ENCODE results near the gene AFF3. TPM values are rescaled to one million over a fixed set of nuclear protein-coding genes. Genes with fewer than 3 reads are reported as not detected.

The AFF3 gene
- total and polyA plus RNA-seq, 2 of the 8 experiments (the other 6 are each of a cell fraction or from before 2014, with no cell fraction given) = 0.27 to 3.0 TPM

DNA sequence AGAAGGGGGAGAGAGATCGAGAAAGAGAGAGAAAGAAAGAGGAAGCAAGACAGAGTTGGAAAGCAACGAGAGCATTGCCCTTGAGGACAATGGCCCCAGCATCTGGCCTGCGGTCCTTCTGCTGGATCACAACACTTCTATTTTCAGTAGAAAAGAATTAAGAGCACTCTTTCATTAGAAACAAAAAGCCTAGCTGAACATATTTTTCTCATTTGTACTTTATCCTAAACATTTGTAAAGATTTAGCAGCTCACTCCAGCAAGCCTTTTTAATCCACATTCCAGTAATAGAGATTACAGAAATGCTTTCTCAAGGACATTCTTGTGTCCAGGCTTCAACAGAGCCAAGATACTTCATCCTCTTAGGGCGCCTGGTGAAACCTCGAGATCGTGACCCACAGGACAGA, 31.6 kb upstream of the AFF3 start:
- no peak overlapping the region for H2AFZ ChIP-seq (ENCODE audit: low read length)
- FAIRE-seq (no peak), DNase-seq (ENCODE audit: low read depth in 1 of 2, low spot score in 2 of 2) (no peak)
- H3K9me3 ChIP-seq (ENCODE audit: insufficient read depth in 2 of 2, low read depth in 1 of 2, low read length in 1 of 2) = no peaks in the 10 kb centered on the region
- H3K79me2 ChIP-seq (ENCODE audit: control insufficient read depth in 1 of 2, insufficient read depth in 2 of 2, low read length in 2 of 2) = no peaks in the 10 kb centered on the region
- H3K18ac ChIP-seq (ENCODE audit: extremely low read depth, low read length) = no peak overlapping the region
- H3K9ac ChIP-seq (replicated peaks in 1 of 4; ENCODE audit: extremely low read depth in 1 of 4, low read depth in 3 of 4, low read length in 3 of 4) = no peak overlapping the region
- no peaks in the 10 kb centered on the region for H4K20me1 ChIP-seq (replicated peaks in 1 of 2; ENCODE audit: control insufficient read depth in 1 of 2, insufficient read depth in 2 of 2, low read length in 2 of 2)
- no peak overlapping the region for H3K4ac ChIP-seq (replicated peaks; ENCODE audit: insufficient read length, low read depth, low read length)
- no peak overlapping the region for H3K56ac ChIP-seq (replicated peaks; ENCODE audit: insufficient read length, low read depth, low read length)
- H4K5ac ChIP-seq (ENCODE audit: insufficient read length, low read depth, low read length) = no peak overlapping the region
- no peaks in the 10 kb centered on the region for H3K79me1 ChIP-seq (ENCODE audit: low read depth, low read length)
- no peak overlapping the region for H3K23ac ChIP-seq (ENCODE audit: insufficient read length)
- H3K4me3 ChIP-seq (ENCODE audit: extremely low read depth in 1 of 4, insufficient read depth in 2 of 4, low read depth in 3 of 4, low read length in 4 of 4) = no peak overlapping the region
- no peaks in the 10 kb centered on the region for H3K36me3 ChIP-seq (ENCODE audit: control insufficient read depth in 2 of 4, insufficient read depth in 4 of 4, low read length in 3 of 4)
- H2BK120ac ChIP-seq (replicated peaks; ENCODE audit: low read depth, low read length) = no peak overlapping the region
- POLR2A ChIA-PET (ENCODE audit: partially characterized antibody) = no interaction called here
- H3K23me2 ChIP-seq (ENCODE audit: low read depth, low read length) = no peaks in the 10 kb centered on the region
- no peak overlapping the region for H3K14ac ChIP-seq (ENCODE audit: insufficient read length)
- H2BK15ac ChIP-seq (ENCODE audit: low read length) = no peak overlapping the region
- H3K4me1 ChIP-seq (replicated peaks in 1 of 4; ENCODE audit: control insufficient read depth in 3 of 4, insufficient read depth in 4 of 4, low read length in 3 of 4) = peaks cover 0 to 2% (median 0%) of the 10 kb centered on the region in 4 experiments; a peak in 1 of 7 replicates
- no peak overlapping the region for H2BK12ac ChIP-seq (ENCODE audit: low read depth, low read length)
- no peak overlapping the region for H3K4me2 ChIP-seq (ENCODE audit: insufficient read depth in 1 of 2, low read depth in 2 of 2, low read length in 2 of 2)
- H3K27me3 ChIP-seq (replicated peaks in 1 of 4; ENCODE audit: control insufficient read depth in 3 of 4, extremely low read depth in 1 of 4, insufficient read depth in 3 of 4, low read length in 3 of 4) = no peaks in the 10 kb centered on the region; a peak in 1 of 7 replicates
- CTCF ChIA-PET (ENCODE audit: partially characterized antibody) = no interaction called here
- 94% methylated on average over 6 of the region's 6 CpGs; no CpG with 5 or more reads in 1 of the 2 experiments for WGBS, 2 experiments (ENCODE audit: extremely low coverage in 1 of 2, insufficient coverage in 1 of 2, insufficient read length in 1 of 2, insufficient replicate concordance in 2 of 2, low coverage in 1 of 2, low lambda C conversion rate in 2 of 2, missing lambda C conversion rate in 1 of 2)
- no peak overlapping the region for H4K8ac ChIP-seq (ENCODE audit: extremely low read depth, insufficient read depth, low read length)
- no peak overlapping the region for H2BK20ac ChIP-seq (ENCODE audit: low read length)
- no peak overlapping the region for H2AK5ac ChIP-seq (ENCODE audit: low read depth, low read length)
- no peak overlapping the region for H4K91ac ChIP-seq (replicated peaks; ENCODE audit: insufficient read length, low read length)
- H2BK5ac ChIP-seq (ENCODE audit: low read depth, low read length) = no peak overlapping the region
- no peak overlapping the region for H3K27ac ChIP-seq (ENCODE audit: low read depth, low read length)
- TF ChIP-seq BACH1 (IDR thresholded peaks at IDR 0.05; ENCODE audit: low read length) = no peak
- TF ChIP-seq, protein P1, sequence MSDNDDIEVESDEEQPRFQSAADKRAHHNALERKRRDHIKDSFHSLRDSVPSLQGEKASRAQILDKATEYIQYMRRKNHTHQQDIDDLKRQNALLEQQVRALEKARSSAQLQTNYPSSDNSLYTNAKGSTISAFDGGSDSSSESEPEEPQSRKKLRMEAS (IDR thresholded peaks at IDR 0.05) = no peak
- TF ChIP-seq NANOG (IDR thresholded peaks at IDR 0.05; ENCODE audit: insufficient read depth, low read depth, low read length, poor library complexity, severe bottlenecking) = no peak
- TF ChIP-seq, protein P2, sequence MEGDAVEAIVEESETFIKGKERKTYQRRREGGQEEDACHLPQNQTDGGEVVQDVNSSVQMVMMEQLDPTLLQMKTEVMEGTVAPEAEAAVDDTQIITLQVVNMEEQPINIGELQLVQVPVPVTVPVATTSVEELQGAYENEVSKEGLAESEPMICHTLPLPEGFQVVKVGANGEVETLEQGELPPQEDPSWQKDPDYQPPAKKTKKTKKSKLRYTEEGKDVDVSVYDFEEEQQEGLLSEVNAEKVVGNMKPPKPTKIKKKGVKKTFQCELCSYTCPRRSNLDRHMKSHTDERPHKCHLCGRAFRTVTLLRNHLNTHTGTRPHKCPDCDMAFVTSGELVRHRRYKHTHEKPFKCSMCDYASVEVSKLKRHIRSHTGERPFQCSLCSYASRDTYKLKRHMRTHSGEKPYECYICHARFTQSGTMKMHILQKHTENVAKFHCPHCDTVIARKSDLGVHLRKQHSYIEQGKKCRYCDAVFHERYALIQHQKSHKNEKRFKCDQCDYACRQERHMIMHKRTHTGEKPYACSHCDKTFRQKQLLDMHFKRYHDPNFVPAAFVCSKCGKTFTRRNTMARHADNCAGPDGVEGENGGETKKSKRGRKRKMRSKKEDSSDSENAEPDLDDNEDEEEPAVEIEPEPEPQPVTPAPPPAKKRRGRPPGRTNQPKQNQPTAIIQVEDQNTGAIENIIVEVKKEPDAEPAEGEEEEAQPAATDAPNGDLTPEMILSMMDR (IDR thresholded peaks at IDR 0.05; ENCODE audit: control extremely low read depth in 1 of 3, insufficient read depth in 1 of 3, low read depth in 1 of 3, low read length in 3 of 3) = no peak
- no peak for TF ChIP-seq SAP30 (IDR thresholded peaks at IDR 0.05; ENCODE audit: insufficient read depth, insufficient replicate concordance, low read length)
- no peak for TF ChIP-seq KDM4A (IDR thresholded peaks at IDR 0.05; ENCODE audit: low read depth, low read length, severe bottlenecking)
- TF ChIP-seq TAF1 (IDR thresholded peaks at IDR 0.05; ENCODE audit: low read depth, low read length) = no peak
- TF ChIP-seq PHF8 (conservative IDR thresholded peaks at IDR 0.05; ENCODE audit: low read depth, low read length) = no peak
- TF ChIP-seq SIX5 (IDR thresholded peaks at IDR 0.05; ENCODE audit: low read depth, low read length) = no peak
- no peak for TF ChIP-seq POLR2A (IDR thresholded peaks at IDR 0.05; ENCODE audit: control extremely low read depth in 1 of 2, low read depth in 2 of 2, low read length in 2 of 2)
- no peak for TF ChIP-seq SRF (IDR thresholded peaks at IDR 0.05; ENCODE audit: low read depth, low read length)
- no peak for TF ChIP-seq TAF7 (optimal IDR thresholded peaks at IDR 0.05; ENCODE audit: borderline replicate concordance, low read depth, low read length)
